Stimulated activated CD8-positive, alpha-beta memory T cell treated with anti-CD3 and anti-CD28 coated beads, Interleukin-15, amount 100 ng/mL, for 1 hour (primary cell): ENCODE data around the gene THEMIS.

ENCODE experiments used
- DNase-seq: peaks from one replicate; pipeline ENCODE4 v3.0.0-alpha.2; 2020; ENCODE audit warnings: low read depth

Gene THEMIS

GRCh38 chr6:127859956-127860355 is 40.9 kb downstream of the THEMIS start:
- DNase-seq = no peak

GRCh38 chr6:127858727-127859391 is 42.0 kb downstream of the THEMIS start:
- no peak for DNase-seq

- no peak for DNase-seq
Measured at GRCh38 chr6:127857051-127857637, 43.7 kb downstream of the THEMIS start.

- peak; percentile 34 for DNase-seq
Measured at GRCh38 chr6:127855542-127856159, 45.2 kb downstream of the THEMIS start.

GRCh38 chr6:127854009-127854408 is 46.8 kb downstream of the THEMIS start:
- DNase-seq = no peak

- no peak for DNase-seq
Measured at GRCh38 chr6:127851197-127851596, 49.7 kb downstream of the THEMIS start.

- DNase-seq = no peak
Measured at GRCh38 chr6:127845242-127845641, 55.6 kb downstream of the THEMIS start.

GRCh38 chr6:127844529-127844928 is 56.3 kb downstream of the THEMIS start:
- no peak for DNase-seq

- DNase-seq = no peak
Measured at GRCh38 chr6:127843582-127843981, 57.3 kb downstream of the THEMIS start.

- DNase-seq = no peak
Measured at GRCh38 chr6:127842562-127842961, 58.3 kb downstream of the THEMIS start.

- no peak for DNase-seq
Measured at GRCh38 chr6:127841811-127842210, 59.0 kb downstream of the THEMIS start.

GRCh38 chr6:127834136-127834535 is 66.7 kb downstream of the THEMIS start:
- DNase-seq = no peak

GRCh38 chr6:127833336-127833735 is 67.5 kb downstream of the THEMIS start:
- DNase-seq = no peak

- DNase-seq = no peak
Measured at GRCh38 chr6:127832381-127832780, 68.5 kb downstream of the THEMIS start.

- no peak for DNase-seq
Measured at GRCh38 chr6:127824061-127824460, 76.8 kb downstream of the THEMIS start.

- DNase-seq = no peak
Measured at GRCh38 chr6:127821431-127821830, 79.4 kb downstream of the THEMIS start.

- no peak for DNase-seq
Measured at GRCh38 chr6:127818149-127818548, 82.7 kb downstream of the THEMIS start.

GRCh38 chr6:127816643-127817042 is 84.2 kb downstream of the THEMIS start:
- DNase-seq = no peak

- no peak for DNase-seq
Measured at GRCh38 chr6:127813699-127814027, 87.2 kb downstream of the THEMIS start.

- DNase-seq = no peak
Measured at GRCh38 chr6:127812985-127813698, 87.7 kb downstream of the THEMIS start.

GRCh38 chr6:127811900-127812570 is 88.8 kb downstream of the THEMIS start:
- DNase-seq = no peak

GRCh38 chr6:127807806-127808517 is 92.9 kb downstream of the THEMIS start:
- no peak for DNase-seq
